ENCODE results near the gene SORL1.

SORL1 gene

DNA sequence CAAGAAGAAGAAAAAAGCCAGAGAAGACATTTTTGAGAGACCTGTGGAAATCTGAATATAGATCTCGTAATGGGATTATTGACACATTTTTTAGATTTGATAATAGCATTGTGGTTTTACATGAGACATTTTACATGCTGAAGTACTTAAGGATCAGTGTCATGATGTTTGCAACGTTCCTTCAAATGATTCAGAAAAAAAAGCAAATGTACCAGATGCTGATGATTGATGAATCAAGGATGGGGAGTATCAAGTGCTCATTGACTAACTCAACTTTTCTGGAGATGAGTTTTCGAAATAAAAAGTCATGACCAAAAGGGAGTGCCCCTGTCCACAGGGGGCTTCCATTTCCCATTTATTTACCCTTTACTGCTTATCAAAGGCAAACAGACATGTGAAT lies 207.7 kb downstream of the SORL1 start:
- no peaks in the 10 kb centered on the region for H4K20me1 ChIP-seq (ENCODE audit: insufficient read depth, low read length)
- peaks cover 12% of the 10 kb centered on the region for H3K4me1 ChIP-seq (ENCODE audit: insufficient read depth, low read length, severe bottlenecking)
- H3K9ac ChIP-seq (ENCODE audit: low read length): no peak overlapping the region
- H3K27ac ChIP-seq (ENCODE audit: low read depth, low read length, poor library complexity, severe bottlenecking): no peak overlapping the region
- TF ChIP-seq, protein P1, sequence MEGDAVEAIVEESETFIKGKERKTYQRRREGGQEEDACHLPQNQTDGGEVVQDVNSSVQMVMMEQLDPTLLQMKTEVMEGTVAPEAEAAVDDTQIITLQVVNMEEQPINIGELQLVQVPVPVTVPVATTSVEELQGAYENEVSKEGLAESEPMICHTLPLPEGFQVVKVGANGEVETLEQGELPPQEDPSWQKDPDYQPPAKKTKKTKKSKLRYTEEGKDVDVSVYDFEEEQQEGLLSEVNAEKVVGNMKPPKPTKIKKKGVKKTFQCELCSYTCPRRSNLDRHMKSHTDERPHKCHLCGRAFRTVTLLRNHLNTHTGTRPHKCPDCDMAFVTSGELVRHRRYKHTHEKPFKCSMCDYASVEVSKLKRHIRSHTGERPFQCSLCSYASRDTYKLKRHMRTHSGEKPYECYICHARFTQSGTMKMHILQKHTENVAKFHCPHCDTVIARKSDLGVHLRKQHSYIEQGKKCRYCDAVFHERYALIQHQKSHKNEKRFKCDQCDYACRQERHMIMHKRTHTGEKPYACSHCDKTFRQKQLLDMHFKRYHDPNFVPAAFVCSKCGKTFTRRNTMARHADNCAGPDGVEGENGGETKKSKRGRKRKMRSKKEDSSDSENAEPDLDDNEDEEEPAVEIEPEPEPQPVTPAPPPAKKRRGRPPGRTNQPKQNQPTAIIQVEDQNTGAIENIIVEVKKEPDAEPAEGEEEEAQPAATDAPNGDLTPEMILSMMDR (IDR thresholded peaks at IDR 0.05; ENCODE audit: low read length): no peak
- no peak for TF ChIP-seq EZH2 (IDR thresholded peaks at IDR 0.05; ENCODE audit: borderline replicate concordance, low read length)
- H3K79me2 ChIP-seq (ENCODE audit: insufficient read depth, low read length): no peaks in the 10 kb centered on the region
- no peak overlapping the region for H3K4me3 ChIP-seq (ENCODE audit: low read depth, low read length, poor library complexity, severe bottlenecking)
- no peaks in the 10 kb centered on the region for H3F3A ChIP-seq (ENCODE audit: insufficient read depth, low read length)
- H3K36me3 ChIP-seq (ENCODE audit: insufficient read depth, low read length): no peaks in the 10 kb centered on the region
- no peaks in the 10 kb centered on the region for H3K9me3 ChIP-seq (ENCODE audit: low read length)
- H2AFZ ChIP-seq (ENCODE audit: low read length): no peak overlapping the region
- no peak overlapping the region for H3K4me2 ChIP-seq (ENCODE audit: low read length)
- no peaks in the 10 kb centered on the region for H3K9me2 ChIP-seq (ENCODE audit: low read depth, low read length)
- no peaks in the 10 kb centered on the region for H3K27me3 ChIP-seq (ENCODE audit: insufficient read depth, low read length)

DNA sequence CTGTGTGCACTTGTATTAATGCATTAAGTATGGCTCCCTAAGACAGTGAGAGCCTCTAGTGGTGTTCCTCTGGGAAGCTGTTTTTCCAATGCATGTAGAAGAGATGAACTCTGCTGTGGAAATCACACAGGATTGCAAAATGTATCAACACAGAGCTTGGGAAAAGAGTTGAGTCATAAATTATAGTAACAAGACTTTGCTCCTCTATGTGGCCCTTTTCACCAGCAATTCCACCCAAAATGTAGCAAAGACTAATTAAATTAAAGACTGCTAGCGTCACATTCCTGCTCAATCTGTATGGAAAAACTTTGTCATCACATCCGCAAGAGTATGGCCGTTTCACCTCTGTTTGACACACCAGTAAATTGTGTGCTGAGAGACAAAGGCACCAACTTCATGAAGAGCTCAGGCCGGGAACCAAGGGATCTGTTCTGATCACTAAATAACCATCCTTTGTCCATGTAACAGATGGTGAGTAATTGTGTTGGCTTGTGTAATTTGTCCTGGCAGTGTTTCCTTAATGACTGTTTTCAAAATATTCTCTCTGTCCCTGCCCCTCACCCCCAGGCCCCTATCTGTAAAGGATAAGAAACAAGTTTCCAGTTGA lies 209.9 kb downstream of the SORL1 start:
- Histone ChIP-seq H4K20me1 (ENCODE audit: insufficient read depth, low read length) (no peaks in the 10 kb centered on the region), H3K4me2 (ENCODE audit: low read length) (no peak overlapping the region), H2AFZ (ENCODE audit: low read length) (no peak overlapping the region), H3K27ac (ENCODE audit: low read depth, low read length, poor library complexity, severe bottlenecking) (no peak overlapping the region), H3K9me3 (ENCODE audit: low read length) (no peaks in the 10 kb centered on the region), H3K36me3 (ENCODE audit: insufficient read depth, low read length) (no peaks in the 10 kb centered on the region), H3K4me1 (ENCODE audit: insufficient read depth, low read length, severe bottlenecking) (no peaks in the 10 kb centered on the region), H3F3A (ENCODE audit: insufficient read depth, low read length) (no peaks in the 10 kb centered on the region), H3K9me2 (ENCODE audit: low read depth, low read length) (no peaks in the 10 kb centered on the region), H3K4me3 (ENCODE audit: low read depth, low read length, poor library complexity, severe bottlenecking) (no peak overlapping the region), H3K27me3 (ENCODE audit: insufficient read depth, low read length) (no peaks in the 10 kb centered on the region), H3K9ac (ENCODE audit: low read length) (no peak overlapping the region), H3K79me2 (ENCODE audit: insufficient read depth, low read length) (no peaks in the 10 kb centered on the region)
- TF ChIP-seq, protein P1 (IDR thresholded peaks at IDR 0.05; ENCODE audit: low read length): no peak
- no peak for TF ChIP-seq EZH2 (IDR thresholded peaks at IDR 0.05; ENCODE audit: borderline replicate concordance, low read length)

DNA sequence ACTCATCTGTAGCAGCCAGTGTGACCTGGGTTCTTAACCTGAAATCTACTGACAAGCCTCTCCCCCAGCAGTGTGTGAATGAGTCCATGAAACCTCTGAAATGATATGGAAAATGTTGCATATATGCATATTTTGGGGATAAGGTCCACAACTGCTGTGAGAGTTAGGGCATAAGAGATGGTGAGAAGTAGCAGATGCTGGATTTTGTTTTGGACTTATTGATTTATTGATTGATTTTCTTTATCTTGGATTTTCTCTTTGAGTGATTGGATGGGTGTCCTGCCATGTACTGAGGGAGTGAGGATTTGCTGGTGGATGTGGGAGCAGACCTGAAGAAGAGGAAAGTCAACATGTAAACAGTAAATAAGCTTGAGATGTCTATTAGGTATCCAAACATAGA lies 212.0 kb downstream of the SORL1 start:
- H3K79me2 ChIP-seq (ENCODE audit: insufficient read depth, low read length): no peaks in the 10 kb centered on the region
- TF ChIP-seq EZH2 (IDR thresholded peaks at IDR 0.05; ENCODE audit: borderline replicate concordance, low read length): no peak
- TF ChIP-seq, protein P1 (IDR thresholded peaks at IDR 0.05; ENCODE audit: low read length): no peak
- no peaks in the 10 kb centered on the region for H4K20me1 ChIP-seq (ENCODE audit: insufficient read depth, low read length)
- no peaks in the 10 kb centered on the region for H3K4me1 ChIP-seq (ENCODE audit: insufficient read depth, low read length, severe bottlenecking)
- H3K9ac ChIP-seq (ENCODE audit: low read length): no peak overlapping the region
- H2AFZ ChIP-seq (ENCODE audit: low read length): no peak overlapping the region
- H3K4me2 ChIP-seq (ENCODE audit: low read length): no peak overlapping the region
- no peak overlapping the region for H3K4me3 ChIP-seq (ENCODE audit: low read depth, low read length, poor library complexity, severe bottlenecking)
- no peaks in the 10 kb centered on the region for H3F3A ChIP-seq (ENCODE audit: insufficient read depth, low read length)
- no peaks in the 10 kb centered on the region for H3K27me3 ChIP-seq (ENCODE audit: insufficient read depth, low read length)
- H3K27ac ChIP-seq (ENCODE audit: low read depth, low read length, poor library complexity, severe bottlenecking): no peak overlapping the region
- H3K9me2 ChIP-seq (ENCODE audit: low read depth, low read length): no peaks in the 10 kb centered on the region
- no peaks in the 10 kb centered on the region for H3K9me3 ChIP-seq (ENCODE audit: low read length)
- no peaks in the 10 kb centered on the region for H3K36me3 ChIP-seq (ENCODE audit: insufficient read depth, low read length)
